HepG2 (cell line): ENCODE data around the gene MYLK2. TPM values are rescaled to one million over a fixed set of nuclear protein-coding genes. Genes with fewer than 3 reads are reported as not detected.

Source experiments
- CBX5 ChIP-seq: sonication (generic); formaldehyde crosslinking; IDR thresholded peaks from 2 replicates; pipeline ENCODE4 v1.4.0; 2020; ENCODE audit warnings: missing genetic modification reagents, borderline replicate concordance
- FOXC1 ChIP-seq: sonication (generic); formaldehyde crosslinking; IDR thresholded peaks from 2 replicates; pipeline ENCODE4 v1.8.0; 2022; ENCODE audit warnings: mild to moderate bottlenecking, missing genetic modification reagents, borderline replicate concordance
- HOXA5 ChIP-seq: sonication (generic); formaldehyde crosslinking; IDR thresholded peaks from 2 replicates; pipeline ENCODE4 v1.4.0; 2020; ENCODE audit warnings: missing genetic modification reagents
- KLF9 ChIP-seq: IDR thresholded peaks from 2 replicates; pipeline ENCODE4 v1.6.1; 2016; ENCODE audit warnings: low read depth
- MAZ ChIP-seq, 2 experiments: sonication (generic) in 1 of 2; formaldehyde crosslinking in 1 of 2; IDR thresholded peaks; 2 replicates each; pipeline versions ENCODE4 v1.5.0 to v1.6.1; 2012 to 2020; ENCODE audit warnings: low read depth in 2 of 2, mild to moderate bottlenecking in 2 of 2, borderline replicate concordance in 1 of 2, improper control_type of control experiment in 1 of 2, low read length in 1 of 2, missing genetic modification reagents in 1 of 2, moderate library complexity in 1 of 2
- NR1H2 ChIP-seq: sonication (generic); formaldehyde crosslinking; IDR thresholded peaks from 2 replicates; pipeline ENCODE4 v1.8.1; 2022; ENCODE audit warnings: low read depth, missing genetic modification reagents, borderline replicate concordance
- POLR2AphosphoS2 ChIP-seq: IDR thresholded peaks from 2 replicates; pipeline ENCODE4 v1.6.1; 2011; ENCODE audit warnings: low read depth, low read length, improper control_type of control experiment
- RARG ChIP-seq: sonication (generic); formaldehyde crosslinking; IDR thresholded peaks from 2 replicates; pipeline ENCODE4 v1.4.0; 2020; ENCODE audit warnings: low read depth, mild to moderate bottlenecking, missing genetic modification reagents
- SP5 ChIP-seq: IDR thresholded peaks from 2 replicates; pipeline ENCODE4 v1.6.1; 2016; ENCODE audit warnings: low read depth, borderline replicate concordance
- ZBTB21 ChIP-seq: sonication (generic); formaldehyde crosslinking; IDR thresholded peaks from 2 replicates; pipeline ENCODE4 v1.4.0; 2020; ENCODE audit warnings: missing genetic modification reagents
- ZFP36 ChIP-seq: fragments of 150-350 bp; IDR thresholded peaks from 2 replicates; pipeline ENCODE4 v1.6.1; 2018; ENCODE audit warnings: borderline replicate concordance, low read length, low read depth; ENCODE audit not compliant: partially characterized antibody
- ZNF510 ChIP-seq: sonication (generic); formaldehyde crosslinking; IDR thresholded peaks from 2 replicates; pipeline ENCODE4 v1.4.0; 2020; ENCODE audit warnings: low read depth, mild to moderate bottlenecking, missing genetic modification reagents
- ZNF598 ChIP-seq: sonication (generic); formaldehyde crosslinking; IDR thresholded peaks from 2 replicates; pipeline ENCODE4 v1.5.1; 2020; ENCODE audit warnings: mild to moderate bottlenecking, missing genetic modification reagents, borderline replicate concordance
- ZNF607 ChIP-seq: sonication (generic); formaldehyde crosslinking; IDR thresholded peaks from 2 replicates; pipeline ENCODE4 v1.5.1; 2020; ENCODE audit warnings: missing genetic modification reagents, mild to moderate bottlenecking, borderline replicate concordance
- ZNF660 ChIP-seq: sonication (generic); formaldehyde crosslinking; IDR thresholded peaks from 2 replicates; pipeline ENCODE4 v1.5.1; 2020; ENCODE audit warnings: mild to moderate bottlenecking, low read depth, missing genetic modification reagents, borderline replicate concordance
- polyA plus RNA-seq, 8 experiments: library from polyadenylated mRNA; depleted of rRNA in 3 of 8; stranded (reverse) in 7 of 8; unstranded in 1 of 8; fragments of >200 nt; fragmentation: Illumina TruSeq in 4 of 8; extraction: Trizol in 4 of 8; gene quantifications; 2 replicates each; pipeline versions ENCODE4 v1.2.1 to v1.2.3, GENCODE V29; 2011 to 2016; ENCODE audit warnings: low read depth in 4 of 8, missing spikeins in 1 of 8, mixed read lengths in 1 of 8; ENCODE audit not compliant: insufficient read depth in 1 of 8
- total RNA-seq, 5 experiments: library from RNA; depleted of rRNA; stranded (reverse); fragments of >200 nt; fragmentation: Illumina TruSeq; extraction: Trizol; gene quantifications; 2 replicates each; pipeline ENCODE4 v1.2.3, GENCODE V29; 2016; ENCODE audit warnings: low read depth in 1 of 5
- TF ChIP-seq, protein P1 (sequence below): sonication (generic); formaldehyde crosslinking; conservative IDR thresholded peaks from 2 replicates; pipeline ENCODE4 v1.8.0; 2022; ENCODE audit warnings: mild to moderate bottlenecking, moderate library complexity, missing genetic modification reagents
- TF ChIP-seq, protein P2 (sequence below): sonication (generic); formaldehyde crosslinking; conservative IDR thresholded peaks from 2 replicates; pipeline ENCODE4 v1.4.0; 2020; ENCODE audit warnings: mild to moderate bottlenecking, missing genetic modification reagents, moderate library complexity
- TF ChIP-seq, protein P3 (sequence below): sonication (generic); formaldehyde crosslinking; IDR thresholded peaks from 2 replicates; pipeline ENCODE4 v1.4.0; 2020; ENCODE audit warnings: missing genetic modification reagents
- TF ChIP-seq, protein P4 (sequence below): sonication (generic); formaldehyde crosslinking; IDR thresholded peaks from 2 replicates; pipeline ENCODE4 v1.5.0; 2020; ENCODE audit warnings: mild to moderate bottlenecking, missing genetic modification reagents

Gene MYLK2
- total and polyA plus RNA-seq, 2 of the 13 experiments (the other 11 are each of a cell fraction or from before 2014, with no cell fraction given): 0.27 TPM; not detected in 1

DNA sequence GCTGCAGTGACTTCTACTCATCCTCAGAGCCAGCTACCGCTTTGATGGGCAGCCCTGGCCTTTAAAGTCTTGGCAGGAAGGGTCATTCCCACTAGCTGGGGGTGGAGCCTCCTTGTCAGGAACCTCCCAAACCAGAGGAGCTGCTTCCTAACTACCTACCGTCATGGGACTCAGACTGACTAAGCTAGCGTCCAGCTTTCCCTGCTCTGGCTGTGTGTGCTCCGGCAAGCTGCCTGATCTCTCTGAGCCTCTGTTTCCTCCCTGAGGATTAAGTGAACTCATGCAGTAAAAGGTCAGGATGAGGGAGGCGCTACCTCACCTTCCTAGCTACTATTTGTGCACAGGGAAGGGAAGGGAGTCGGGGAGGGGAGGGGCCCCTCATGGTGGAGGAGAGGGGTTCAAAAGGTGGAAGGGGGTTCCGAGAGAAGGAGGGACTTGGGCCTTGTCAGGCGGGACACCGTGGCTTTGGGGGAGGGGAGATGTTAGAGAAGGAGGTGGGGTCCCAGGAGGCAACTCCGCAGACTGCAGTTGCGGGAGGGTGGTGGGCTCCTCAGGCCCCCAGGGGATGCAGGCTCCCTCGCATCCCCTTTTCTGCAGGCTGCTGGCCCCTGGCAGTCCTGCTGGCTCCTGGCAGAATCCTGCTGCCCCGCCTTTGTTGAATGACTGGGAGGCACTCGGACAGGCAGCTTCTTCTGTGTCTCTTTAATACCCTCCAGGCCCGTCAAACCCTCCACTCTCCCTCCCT, 41.4 kb downstream of the MYLK2 start (continued):
- TF ChIP-seq, protein P1, sequence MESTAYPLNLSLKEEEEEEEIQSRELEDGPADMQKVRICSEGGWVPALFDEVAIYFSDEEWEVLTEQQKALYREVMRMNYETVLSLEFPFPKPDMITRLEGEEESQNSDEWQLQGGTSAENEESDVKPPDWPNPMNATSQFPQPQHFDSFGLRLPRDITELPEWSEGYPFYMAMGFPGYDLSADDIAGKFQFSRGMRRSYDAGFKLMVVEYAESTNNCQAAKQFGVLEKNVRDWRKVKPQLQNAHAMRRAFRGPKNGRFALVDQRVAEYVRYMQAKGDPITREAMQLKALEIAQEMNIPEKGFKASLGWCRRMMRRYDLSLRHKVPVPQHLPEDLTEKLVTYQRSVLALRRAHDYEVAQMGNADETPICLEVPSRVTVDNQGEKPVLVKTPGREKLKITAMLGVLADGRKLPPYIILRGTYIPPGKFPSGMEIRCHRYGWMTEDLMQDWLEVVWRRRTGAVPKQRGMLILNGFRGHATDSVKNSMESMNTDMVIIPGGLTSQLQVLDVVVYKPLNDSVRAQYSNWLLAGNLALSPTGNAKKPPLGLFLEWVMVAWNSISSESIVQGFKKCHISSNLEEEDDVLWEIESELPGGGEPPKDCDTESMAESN (CRISPR knock-in tag): no peak
- TF ChIP-seq RARG (CRISPR knock-in tag): no peak
- TF ChIP-seq, protein P2, sequence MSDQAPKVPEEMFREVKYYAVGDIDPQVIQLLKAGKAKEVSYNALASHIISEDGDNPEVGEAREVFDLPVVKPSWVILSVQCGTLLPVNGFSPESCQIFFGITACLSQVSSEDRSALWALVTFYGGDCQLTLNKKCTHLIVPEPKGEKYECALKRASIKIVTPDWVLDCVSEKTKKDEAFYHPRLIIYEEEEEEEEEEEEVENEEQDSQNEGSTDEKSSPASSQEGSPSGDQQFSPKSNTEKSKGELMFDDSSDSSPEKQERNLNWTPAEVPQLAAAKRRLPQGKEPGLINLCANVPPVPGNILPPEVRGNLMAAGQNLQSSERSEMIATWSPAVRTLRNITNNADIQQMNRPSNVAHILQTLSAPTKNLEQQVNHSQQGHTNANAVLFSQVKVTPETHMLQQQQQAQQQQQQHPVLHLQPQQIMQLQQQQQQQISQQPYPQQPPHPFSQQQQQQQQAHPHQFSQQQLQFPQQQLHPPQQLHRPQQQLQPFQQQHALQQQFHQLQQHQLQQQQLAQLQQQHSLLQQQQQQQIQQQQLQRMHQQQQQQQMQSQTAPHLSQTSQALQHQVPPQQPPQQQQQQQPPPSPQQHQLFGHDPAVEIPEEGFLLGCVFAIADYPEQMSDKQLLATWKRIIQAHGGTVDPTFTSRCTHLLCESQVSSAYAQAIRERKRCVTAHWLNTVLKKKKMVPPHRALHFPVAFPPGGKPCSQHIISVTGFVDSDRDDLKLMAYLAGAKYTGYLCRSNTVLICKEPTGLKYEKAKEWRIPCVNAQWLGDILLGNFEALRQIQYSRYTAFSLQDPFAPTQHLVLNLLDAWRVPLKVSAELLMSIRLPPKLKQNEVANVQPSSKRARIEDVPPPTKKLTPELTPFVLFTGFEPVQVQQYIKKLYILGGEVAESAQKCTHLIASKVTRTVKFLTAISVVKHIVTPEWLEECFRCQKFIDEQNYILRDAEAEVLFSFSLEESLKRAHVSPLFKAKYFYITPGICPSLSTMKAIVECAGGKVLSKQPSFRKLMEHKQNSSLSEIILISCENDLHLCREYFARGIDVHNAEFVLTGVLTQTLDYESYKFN (CRISPR knock-in tag): no peak
- TF ChIP-seq ZNF510 (CRISPR knock-in tag): 0 out of 2 replicates have a peak, but pooled peaks have one; percentile 48
- TF ChIP-seq HOXA5 (CRISPR knock-in tag): no peak
- TF ChIP-seq, protein P3, sequence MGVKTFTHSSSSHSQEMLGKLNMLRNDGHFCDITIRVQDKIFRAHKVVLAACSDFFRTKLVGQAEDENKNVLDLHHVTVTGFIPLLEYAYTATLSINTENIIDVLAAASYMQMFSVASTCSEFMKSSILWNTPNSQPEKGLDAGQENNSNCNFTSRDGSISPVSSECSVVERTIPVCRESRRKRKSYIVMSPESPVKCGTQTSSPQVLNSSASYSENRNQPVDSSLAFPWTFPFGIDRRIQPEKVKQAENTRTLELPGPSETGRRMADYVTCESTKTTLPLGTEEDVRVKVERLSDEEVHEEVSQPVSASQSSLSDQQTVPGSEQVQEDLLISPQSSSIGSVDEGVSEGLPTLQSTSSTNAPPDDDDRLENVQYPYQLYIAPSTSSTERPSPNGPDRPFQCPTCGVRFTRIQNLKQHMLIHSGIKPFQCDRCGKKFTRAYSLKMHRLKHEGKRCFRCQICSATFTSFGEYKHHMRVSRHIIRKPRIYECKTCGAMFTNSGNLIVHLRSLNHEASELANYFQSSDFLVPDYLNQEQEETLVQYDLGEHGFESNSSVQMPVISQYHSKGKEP: no peak
- no peak for TF ChIP-seq ZNF607 (CRISPR knock-in tag)
- TF ChIP-seq SP5 (CRISPR knock-in tag): no peak
- TF ChIP-seq CBX5 (CRISPR knock-in tag): no peak
- TF ChIP-seq ZFP36: no peak
- no peak for TF ChIP-seq ZBTB21 (CRISPR knock-in tag)
- TF ChIP-seq NR1H2: no peak
- no peak for TF ChIP-seq MAZ (IDR thresholded peaks at IDR 0.05; ENCODE audit: borderline replicate concordance, low read depth, low read length)
- TF ChIP-seq MAZ (CRISPR knock-in tag; IDR thresholded peaks at IDR 0.05; ENCODE audit: low read depth): no peak
- TF ChIP-seq FOXC1 (CRISPR knock-in tag): no peak
- TF ChIP-seq, protein P4, sequence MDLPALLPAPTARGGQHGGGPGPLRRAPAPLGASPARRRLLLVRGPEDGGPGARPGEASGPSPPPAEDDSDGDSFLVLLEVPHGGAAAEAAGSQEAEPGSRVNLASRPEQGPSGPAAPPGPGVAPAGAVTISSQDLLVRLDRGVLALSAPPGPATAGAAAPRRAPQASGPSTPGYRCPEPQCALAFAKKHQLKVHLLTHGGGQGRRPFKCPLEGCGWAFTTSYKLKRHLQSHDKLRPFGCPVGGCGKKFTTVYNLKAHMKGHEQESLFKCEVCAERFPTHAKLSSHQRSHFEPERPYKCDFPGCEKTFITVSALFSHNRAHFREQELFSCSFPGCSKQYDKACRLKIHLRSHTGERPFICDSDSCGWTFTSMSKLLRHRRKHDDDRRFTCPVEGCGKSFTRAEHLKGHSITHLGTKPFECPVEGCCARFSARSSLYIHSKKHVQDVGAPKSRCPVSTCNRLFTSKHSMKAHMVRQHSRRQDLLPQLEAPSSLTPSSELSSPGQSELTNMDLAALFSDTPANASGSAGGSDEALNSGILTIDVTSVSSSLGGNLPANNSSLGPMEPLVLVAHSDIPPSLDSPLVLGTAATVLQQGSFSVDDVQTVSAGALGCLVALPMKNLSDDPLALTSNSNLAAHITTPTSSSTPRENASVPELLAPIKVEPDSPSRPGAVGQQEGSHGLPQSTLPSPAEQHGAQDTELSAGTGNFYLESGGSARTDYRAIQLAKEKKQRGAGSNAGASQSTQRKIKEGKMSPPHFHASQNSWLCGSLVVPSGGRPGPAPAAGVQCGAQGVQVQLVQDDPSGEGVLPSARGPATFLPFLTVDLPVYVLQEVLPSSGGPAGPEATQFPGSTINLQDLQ (CRISPR knock-in tag): no peak
- TF ChIP-seq KLF9 (CRISPR knock-in tag): no peak
- no peak for TF ChIP-seq ZNF660
- no peak for TF ChIP-seq POLR2AphosphoS2
- no peak for TF ChIP-seq ZNF598 (CRISPR knock-in tag)
